Measurements from ENCODE around the gene ADAMTS7.

GRCh38 chr15:78807359-78807758, 3.9 kb downstream of the ADAMTS7 start:
- TF ChIP-seq POLR2AphosphoS5 (IDR thresholded peaks at IDR 0.05; ENCODE audit: low read depth, low read length) = no peak
- TF ChIP-seq POLR2A (IDR thresholded peaks at IDR 0.05; ENCODE audit: low read depth, low read length) = no peak
